ENCODE measurements around the gene TBC1D3I.

The TBC1D3I gene

DNA sequence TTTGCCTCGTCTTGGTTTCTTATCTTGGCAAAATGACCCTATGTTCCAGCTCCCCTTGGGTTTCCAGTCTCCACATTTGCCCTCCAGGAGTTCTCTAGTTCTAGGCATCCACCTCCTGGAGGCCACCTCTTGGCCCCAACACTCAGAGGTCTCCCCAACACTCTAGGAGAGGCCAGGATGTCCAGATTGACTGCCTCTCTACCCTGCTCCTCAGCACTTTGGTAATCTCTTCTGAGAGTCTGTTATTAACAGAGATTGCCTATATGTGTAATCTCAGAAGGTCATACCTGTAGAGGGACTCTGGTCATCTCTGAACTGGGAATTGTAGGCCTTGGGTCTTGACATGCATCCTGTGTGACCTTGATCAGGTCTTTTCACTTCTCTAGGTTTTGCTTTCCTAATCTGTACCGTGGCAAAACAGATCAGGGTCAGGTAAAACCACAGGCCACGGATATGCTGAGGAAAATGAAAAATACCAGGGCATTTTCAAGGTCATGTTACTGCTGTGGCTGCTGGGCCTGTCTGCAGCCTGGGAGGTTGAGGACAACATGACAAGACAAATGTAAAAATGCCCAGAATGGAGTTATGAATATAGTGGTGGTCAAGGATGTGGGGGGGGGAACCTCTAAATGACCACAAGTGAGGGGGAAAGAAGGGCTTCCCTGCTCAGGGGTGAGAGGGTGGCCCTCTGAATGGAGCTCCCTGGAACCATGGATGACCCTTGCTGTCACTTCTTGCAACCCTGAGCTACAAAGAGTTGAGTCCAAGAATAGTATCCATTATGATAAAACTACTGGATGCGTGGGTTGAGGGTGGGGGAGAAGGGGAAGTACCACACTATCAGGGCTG lies 58.5 kb downstream of the TBC1D3I start:
- no peak for DNase-seq

DNA sequence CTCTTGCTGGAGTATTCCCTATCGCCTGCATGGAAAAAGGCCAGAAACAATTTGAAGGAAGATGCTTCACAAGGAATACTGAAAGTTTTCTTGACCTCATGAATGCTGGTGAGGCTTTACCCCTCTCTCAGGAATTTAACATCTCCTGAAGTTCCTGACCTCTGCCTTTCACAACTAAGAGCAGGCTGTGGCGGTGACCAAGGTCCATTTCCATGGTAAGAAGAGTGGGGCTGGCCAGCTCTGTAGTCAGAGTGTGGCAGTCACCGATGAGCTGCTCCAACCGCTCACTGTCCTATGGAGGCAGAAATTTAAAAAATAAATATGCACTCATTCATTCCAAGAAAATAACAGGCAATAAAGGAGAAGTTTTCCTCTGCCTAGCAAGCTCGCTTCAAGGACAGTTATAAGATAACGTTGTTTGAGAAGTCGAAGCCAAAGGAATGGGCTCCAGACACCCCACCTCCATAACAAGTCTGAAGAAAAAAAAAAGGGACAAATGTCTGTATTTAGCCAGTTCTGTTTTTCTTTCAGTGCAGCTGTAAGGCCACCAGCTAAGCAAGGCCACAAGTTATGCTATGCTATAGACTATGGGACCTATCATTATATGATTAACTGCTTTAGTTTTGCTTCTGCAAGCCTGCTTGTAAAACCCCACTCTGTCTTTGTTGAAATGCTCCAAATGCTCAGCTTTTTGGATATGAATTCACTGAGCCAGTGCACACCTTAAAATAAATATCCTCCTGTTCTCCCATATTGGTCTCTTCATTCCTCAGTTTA lies 59.5 kb downstream of the TBC1D3I start:
- no peak for DNase-seq

All from right hindlimb (tissue), 1 donor.